HEK293 (cell line): ENCODE measurements around the gene DNAJC4.

ENCODE experiments used
- HOXD13 ChIP-seq: sonication (generic); formaldehyde crosslinking; IDR thresholded peaks from 2 replicates; pipeline ENCODE4 v1.8.0; 2022; ENCODE audit warnings: missing genetic modification reagents, borderline replicate concordance
- KLF10 ChIP-seq: fragments of 450-650 bp; IDR thresholded peaks from 2 replicates; pipeline ENCODE4 v1.5.1; 2018; ENCODE audit warnings: missing biosample characterization, mild to moderate bottlenecking, missing genetic modification characterization
- KLF16 ChIP-seq: fragments of 450-650 bp; formaldehyde crosslinking; IDR thresholded peaks from 2 replicates; pipeline ENCODE4 v1.5.1; 2017; ENCODE audit warnings: missing biosample characterization, missing genetic modification characterization
- MYNN ChIP-seq: fragments of 450-650 bp; formaldehyde crosslinking; IDR thresholded peaks from 2 replicates; pipeline ENCODE4 v1.5.1; 2016; ENCODE audit warnings: missing biosample characterization, missing genetic modification characterization, borderline replicate concordance
- SETDB1 ChIP-seq: IDR thresholded peaks from one replicate; pipeline ENCODE4 v1.6.1; 2017; ENCODE audit warnings: mild to moderate bottlenecking, low read length, moderate library complexity, mixed read lengths; ENCODE audit not compliant: insufficient read length
- ZBTB7A ChIP-seq: fragments of 450-650 bp; formaldehyde crosslinking; IDR thresholded peaks from 2 replicates; pipeline ENCODE4 v1.5.1; 2016; ENCODE audit warnings: low read depth, missing biosample characterization, missing genetic modification characterization
- ZFP3 ChIP-seq: fragments of 450-650 bp; formaldehyde crosslinking; IDR thresholded peaks from 2 replicates; pipeline ENCODE4 v1.5.1; 2016; ENCODE audit warnings: low read depth, missing biosample characterization, missing genetic modification characterization
- ZIC2 ChIP-seq: fragments of 450-650 bp; formaldehyde crosslinking; IDR thresholded peaks from 2 replicates; pipeline ENCODE4 v1.5.1; 2016; ENCODE audit warnings: missing biosample characterization, missing genetic modification characterization
- ZNF140 ChIP-seq: fragments of 450-650 bp; formaldehyde crosslinking; IDR thresholded peaks from 2 replicates; pipeline ENCODE4 v1.5.1; 2016; ENCODE audit warnings: missing biosample characterization, missing genetic modification characterization
- ZNF16 ChIP-seq: fragments of 450-650 bp; formaldehyde crosslinking; IDR thresholded peaks from 2 replicates; pipeline ENCODE4 v1.5.1; 2016; ENCODE audit warnings: low read depth, missing biosample characterization, missing genetic modification characterization
- ZNF174 ChIP-seq: fragments of 450-650 bp; formaldehyde crosslinking; IDR thresholded peaks from 2 replicates; pipeline ENCODE4 v1.5.0; 2017; ENCODE audit warnings: missing biosample characterization, mild to moderate bottlenecking, missing genetic modification characterization
- ZNF184 ChIP-seq: fragments of 450-650 bp; IDR thresholded peaks from 2 replicates; pipeline ENCODE4 v1.5.1; 2018; ENCODE audit warnings: missing biosample characterization, mild to moderate bottlenecking, missing genetic modification characterization
- ZNF2 ChIP-seq: fragments of 450-650 bp; formaldehyde crosslinking; IDR thresholded peaks from 2 replicates; pipeline ENCODE4 v1.5.1; 2016; ENCODE audit warnings: missing biosample characterization, missing genetic modification characterization
- ZNF214 ChIP-seq: fragments of 450-650 bp; formaldehyde crosslinking; IDR thresholded peaks from 2 replicates; pipeline ENCODE4 v1.5.1; 2017; ENCODE audit warnings: missing biosample characterization, mild to moderate bottlenecking, missing genetic modification characterization, borderline replicate concordance
- ZNF223 ChIP-seq: fragments of 450-650 bp; formaldehyde crosslinking; IDR thresholded peaks from 2 replicates; pipeline ENCODE4 v1.5.1; 2016; ENCODE audit warnings: missing biosample characterization, missing genetic modification characterization
- ZNF24 ChIP-seq: fragments of 450-650 bp; formaldehyde crosslinking; IDR thresholded peaks from 2 replicates; pipeline ENCODE4 v1.5.1; 2016; ENCODE audit warnings: missing biosample characterization, missing genetic modification characterization
- ZNF274 ChIP-seq, 2 experiments: fragments of 200-500 bp in 1 of 2; fragments of 450-650 bp in 1 of 2; sonication (Bioruptor generic) in 1 of 2; formaldehyde crosslinking in 1 of 2; IDR thresholded peaks; 2 replicates each; pipeline versions ENCODE4 v1.5.1 to v1.6.1; 2014 to 2016; ENCODE audit warnings: borderline replicate concordance in 1 of 2, inconsistent platforms in 1 of 2, low read length in 1 of 2, missing biosample characterization in 1 of 2, missing genetic modification characterization in 1 of 2
- ZNF341 ChIP-seq: fragments of 450-650 bp; formaldehyde crosslinking; IDR thresholded peaks from 2 replicates; pipeline ENCODE4; 2016; ENCODE audit warnings: low read depth, missing biosample characterization, missing genetic modification characterization
- ZNF37A ChIP-seq: fragments of 450-650 bp; IDR thresholded peaks from 2 replicates; pipeline ENCODE4 v1.5.1; 2018; ENCODE audit warnings: missing biosample characterization, missing genetic modification characterization
- ZNF391 ChIP-seq: fragments of 450-650 bp; formaldehyde crosslinking; IDR thresholded peaks from 2 replicates; pipeline ENCODE4 v1.5.1; 2016; ENCODE audit warnings: low read depth, missing biosample characterization, missing genetic modification characterization, borderline replicate concordance
- ZNF529 ChIP-seq: fragments of 450-650 bp; formaldehyde crosslinking; IDR thresholded peaks from 2 replicates; pipeline ENCODE4 v1.5.1; 2017; ENCODE audit warnings: missing genetic modification characterization, missing biosample characterization; ENCODE audit not compliant: insufficient replicate concordance
- ZNF555 ChIP-seq: fragments of 450-650 bp; formaldehyde crosslinking; conservative IDR thresholded peaks from 2 replicates; pipeline ENCODE4 v1.5.1; 2017; ENCODE audit warnings: missing biosample characterization, mild to moderate bottlenecking, missing genetic modification characterization, inconsistent platforms
- ZNF560 ChIP-seq: fragments of 450-650 bp; formaldehyde crosslinking; IDR thresholded peaks from 2 replicates; pipeline ENCODE4 v1.5.1; 2017; ENCODE audit warnings: missing biosample characterization, missing genetic modification characterization, borderline replicate concordance
- ZNF610 ChIP-seq: fragments of 450-650 bp; formaldehyde crosslinking; IDR thresholded peaks from 2 replicates; pipeline ENCODE4 v1.5.1; 2016; ENCODE audit warnings: missing biosample characterization, missing genetic modification characterization, borderline replicate concordance
- ZNF670 ChIP-seq: fragments of 450-650 bp; formaldehyde crosslinking; IDR thresholded peaks from 2 replicates; pipeline ENCODE4 v1.5.1; 2016; ENCODE audit warnings: missing biosample characterization, missing genetic modification characterization, low read depth
- ZNF768 ChIP-seq: fragments of 450-650 bp; formaldehyde crosslinking; IDR thresholded peaks from 2 replicates; pipeline ENCODE4 v1.5.1; 2018; ENCODE audit warnings: missing biosample characterization, mild to moderate bottlenecking, missing genetic modification characterization
- ZSCAN16 ChIP-seq: fragments of 450-650 bp; formaldehyde crosslinking; IDR thresholded peaks from 2 replicates; pipeline ENCODE4 v1.5.1; 2016; ENCODE audit warnings: missing biosample characterization, missing genetic modification characterization
- TF ChIP-seq, protein P1 (sequence below): fragments of 450-650 bp; IDR thresholded peaks from 2 replicates; pipeline ENCODE4 v1.5.1; 2018; ENCODE audit warnings: missing biosample characterization, missing genetic modification characterization
- TF ChIP-seq, protein P2 (sequence below): IDR thresholded peaks from 2 replicates; pipeline ENCODE4 v1.6.1; 2011; ENCODE audit warnings: mild to moderate bottlenecking, low read depth, low read length, borderline replicate concordance
- TF ChIP-seq, protein P3 (sequence below): sonication (generic); formaldehyde crosslinking; IDR thresholded peaks from 2 replicates; pipeline ENCODE4 v1.8.1; 2022; ENCODE audit warnings: mild to moderate bottlenecking, moderate library complexity, missing genetic modification reagents
- TF ChIP-seq, protein P4 (sequence below): fragments of 450-650 bp; formaldehyde crosslinking; IDR thresholded peaks from 2 replicates; pipeline ENCODE4 v1.5.1; 2016; ENCODE audit warnings: missing biosample characterization, missing genetic modification characterization
- TF ChIP-seq, protein P5 (sequence below): fragments of 450-650 bp; formaldehyde crosslinking; IDR thresholded peaks from 2 replicates; pipeline ENCODE4 v1.5.1; 2016; ENCODE audit warnings: missing biosample characterization, missing genetic modification characterization
- TF ChIP-seq, protein P6 (sequence below): fragments of 450-650 bp; formaldehyde crosslinking; IDR thresholded peaks from 2 replicates; pipeline ENCODE4 v1.5.1; 2016; ENCODE audit warnings: missing biosample characterization, missing genetic modification characterization

Gene DNAJC4

DNA sequence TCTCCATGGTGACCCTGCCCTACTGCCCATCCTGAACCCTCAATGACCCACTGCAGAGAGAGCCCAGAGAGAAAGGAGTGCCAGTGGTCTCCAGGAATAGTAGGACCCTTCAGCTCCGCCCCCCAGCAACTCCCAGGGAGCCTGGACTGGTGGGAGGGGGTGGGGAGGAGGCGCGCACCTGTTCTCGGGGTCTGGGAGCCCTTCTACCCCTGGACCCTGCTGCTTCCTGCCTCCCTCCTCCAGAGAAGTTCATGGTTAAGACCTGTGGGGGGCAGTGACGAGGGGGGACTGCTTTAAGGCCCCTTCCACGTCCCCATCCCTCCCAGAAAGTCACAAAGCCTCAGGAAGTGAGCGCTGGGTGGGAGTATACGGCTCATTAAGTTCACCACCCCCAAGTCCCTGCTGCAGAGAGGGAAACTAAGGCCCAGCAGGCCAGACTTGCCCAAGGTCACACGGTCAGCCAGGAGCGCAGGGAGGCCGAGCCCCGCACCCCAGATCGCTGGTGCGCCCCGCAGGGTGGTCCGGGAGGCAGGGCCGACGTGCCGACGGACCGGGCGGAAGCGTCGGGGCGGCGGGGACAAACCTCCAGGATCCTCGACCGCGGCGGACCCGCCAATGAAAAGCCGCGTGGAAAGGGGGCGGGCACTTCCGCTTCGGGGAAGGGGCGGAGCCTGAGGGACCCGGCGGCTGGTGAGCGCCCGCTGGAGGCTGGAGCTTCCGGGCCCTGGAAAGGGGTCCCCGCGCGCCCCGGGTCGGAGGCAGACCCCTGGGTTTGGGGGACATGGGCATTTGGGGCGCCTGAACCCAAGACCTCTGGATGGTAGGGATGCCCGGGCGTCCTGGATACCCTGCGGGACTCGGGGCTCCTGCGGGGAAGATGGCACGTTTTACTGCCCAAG lies 4.5 kb upstream of the DNAJC4 start, which contains the start of the genes NUDT22 and TRPT1 (continued):
- TF ChIP-seq SETDB1 (no peak), ZNF768 (tag by site-specific recombination) (no peak), ZNF37A (tag by site-specific recombination) (no peak), ZNF670 (tag by site-specific recombination) (no peak), ZNF214 (tag by site-specific recombination) (no peak), ZNF2 (no peak), ZNF341 (no peak; the same call in 1 of the 2 replicates), ZNF555 (tag by site-specific recombination) (no peak), KLF16 (no peak), ZNF529 (tag by site-specific recombination) (no peak), ZNF140 (tag by site-specific recombination) (no peak), ZIC2 (tag by site-specific recombination) (peak; percentile 35; the same call in 1 of the 2 replicates), ZFP3 (tag by site-specific recombination) (no peak), ZNF223 (tag by site-specific recombination) (no peak), ZBTB7A (tag by site-specific recombination) (0 out of 2 replicates have a peak, but pooled peaks have one; percentile 36), ZNF24 (tag by site-specific recombination) (no peak), ZNF391 (tag by site-specific recombination) (no peak; the same call in 1 of the 2 replicates), ZNF560 (tag by site-specific recombination) (no peak), ZNF174 (tag by site-specific recombination) (no peak), MYNN (tag by site-specific recombination) (no peak), ZNF610 (tag by site-specific recombination) (no peak), ZSCAN16 (tag by site-specific recombination) (no peak), KLF10 (peak; percentile 68), HOXD13 (CRISPR knock-in tag) (no peak), ZNF274 (IDR thresholded peaks at IDR 0.05; ENCODE audit: low read length) (no peak), ZNF274 (tag by site-specific recombination; IDR thresholded peaks at IDR 0.05; ENCODE audit: borderline replicate concordance) (no peak), ZNF184 (tag by site-specific recombination) (no peak), ZNF16 (no peak)
- TF ChIP-seq, protein P1, sequence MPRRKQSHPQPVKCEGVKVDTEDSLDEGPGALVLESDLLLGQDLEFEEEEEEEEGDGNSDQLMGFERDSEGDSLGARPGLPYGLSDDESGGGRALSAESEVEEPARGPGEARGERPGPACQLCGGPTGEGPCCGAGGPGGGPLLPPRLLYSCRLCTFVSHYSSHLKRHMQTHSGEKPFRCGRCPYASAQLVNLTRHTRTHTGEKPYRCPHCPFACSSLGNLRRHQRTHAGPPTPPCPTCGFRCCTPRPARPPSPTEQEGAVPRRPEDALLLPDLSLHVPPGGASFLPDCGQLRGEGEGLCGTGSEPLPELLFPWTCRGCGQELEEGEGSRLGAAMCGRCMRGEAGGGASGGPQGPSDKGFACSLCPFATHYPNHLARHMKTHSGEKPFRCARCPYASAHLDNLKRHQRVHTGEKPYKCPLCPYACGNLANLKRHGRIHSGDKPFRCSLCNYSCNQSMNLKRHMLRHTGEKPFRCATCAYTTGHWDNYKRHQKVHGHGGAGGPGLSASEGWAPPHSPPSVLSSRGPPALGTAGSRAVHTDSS (tag by site-specific recombination) = no peak
- TF ChIP-seq, protein P2, sequence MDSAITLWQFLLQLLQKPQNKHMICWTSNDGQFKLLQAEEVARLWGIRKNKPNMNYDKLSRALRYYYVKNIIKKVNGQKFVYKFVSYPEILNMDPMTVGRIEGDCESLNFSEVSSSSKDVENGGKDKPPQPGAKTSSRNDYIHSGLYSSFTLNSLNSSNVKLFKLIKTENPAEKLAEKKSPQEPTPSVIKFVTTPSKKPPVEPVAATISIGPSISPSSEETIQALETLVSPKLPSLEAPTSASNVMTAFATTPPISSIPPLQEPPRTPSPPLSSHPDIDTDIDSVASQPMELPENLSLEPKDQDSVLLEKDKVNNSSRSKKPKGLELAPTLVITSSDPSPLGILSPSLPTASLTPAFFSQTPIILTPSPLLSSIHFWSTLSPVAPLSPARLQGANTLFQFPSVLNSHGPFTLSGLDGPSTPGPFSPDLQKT = peak; percentile 78; the same call in 1 of the 2 replicates
- TF ChIP-seq, protein P3, sequence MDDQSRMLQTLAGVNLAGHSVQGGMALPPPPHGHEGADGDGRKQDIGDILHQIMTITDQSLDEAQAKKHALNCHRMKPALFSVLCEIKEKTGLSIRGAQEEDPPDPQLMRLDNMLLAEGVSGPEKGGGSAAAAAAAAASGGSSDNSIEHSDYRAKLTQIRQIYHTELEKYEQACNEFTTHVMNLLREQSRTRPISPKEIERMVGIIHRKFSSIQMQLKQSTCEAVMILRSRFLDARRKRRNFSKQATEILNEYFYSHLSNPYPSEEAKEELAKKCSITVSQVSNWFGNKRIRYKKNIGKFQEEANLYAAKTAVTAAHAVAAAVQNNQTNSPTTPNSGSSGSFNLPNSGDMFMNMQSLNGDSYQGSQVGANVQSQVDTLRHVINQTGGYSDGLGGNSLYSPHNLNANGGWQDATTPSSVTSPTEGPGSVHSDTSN (CRISPR knock-in tag) = no peak
- TF ChIP-seq, protein P4, sequence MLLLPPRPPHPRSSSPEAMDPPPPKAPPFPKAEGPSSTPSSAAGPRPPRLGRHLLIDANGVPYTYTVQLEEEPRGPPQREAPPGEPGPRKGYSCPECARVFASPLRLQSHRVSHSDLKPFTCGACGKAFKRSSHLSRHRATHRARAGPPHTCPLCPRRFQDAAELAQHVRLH = no peak
- TF ChIP-seq, protein P5, sequence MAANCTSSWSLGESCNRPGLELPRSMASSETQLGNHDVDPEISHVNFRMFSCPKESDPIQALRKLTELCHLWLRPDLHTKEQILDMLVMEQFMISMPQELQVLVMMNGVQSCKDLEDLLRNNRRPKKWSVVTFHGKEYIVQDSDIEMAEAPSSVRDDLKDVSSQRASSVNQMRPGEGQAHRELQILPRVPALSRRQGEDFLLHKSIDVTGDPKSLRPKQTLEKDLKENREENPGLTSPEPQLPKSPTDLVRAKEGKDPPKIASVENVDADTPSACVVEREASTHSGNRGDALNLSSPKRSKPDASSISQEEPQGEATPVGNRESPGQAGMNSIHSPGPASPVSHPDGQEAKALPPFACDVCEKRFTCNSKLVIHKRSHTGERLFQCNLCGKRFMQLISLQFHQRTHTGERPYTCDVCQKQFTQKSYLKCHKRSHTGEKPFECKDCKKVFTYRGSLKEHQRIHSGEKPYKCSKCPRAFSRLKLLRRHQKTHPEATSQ (tag by site-specific recombination) = no peak
- TF ChIP-seq, protein P6, sequence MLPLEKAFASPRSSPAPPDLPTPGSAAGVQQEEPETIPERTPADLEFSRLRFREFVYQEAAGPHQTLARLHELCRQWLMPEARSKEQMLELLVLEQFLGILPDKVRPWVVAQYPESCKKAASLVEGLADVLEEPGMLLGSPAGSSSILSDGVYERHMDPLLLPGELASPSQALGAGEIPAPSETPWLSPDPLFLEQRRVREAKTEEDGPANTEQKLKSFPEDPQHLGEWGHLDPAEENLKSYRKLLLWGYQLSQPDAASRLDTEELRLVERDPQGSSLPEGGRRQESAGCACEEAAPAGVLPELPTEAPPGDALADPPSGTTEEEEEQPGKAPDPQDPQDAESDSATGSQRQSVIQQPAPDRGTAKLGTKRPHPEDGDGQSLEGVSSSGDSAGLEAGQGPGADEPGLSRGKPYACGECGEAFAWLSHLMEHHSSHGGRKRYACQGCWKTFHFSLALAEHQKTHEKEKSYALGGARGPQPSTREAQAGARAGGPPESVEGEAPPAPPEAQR (tag by site-specific recombination) = no peak
